Progenitor cell of endocrine pancreas (in vitro differentiated cells): ENCODE measurements around the gene SYNE3. TPM values are rescaled to one million over a fixed set of nuclear protein-coding genes. Genes with fewer than 3 reads are reported as not detected.

Experiments used
- DNase-seq: peaks from one replicate; pipeline ENCODE4 v3.0.0; 2021; ENCODE audit warnings: low spot score; ENCODE audit not compliant: unreplicated experiment
- H3K27ac Mint-ChIP-seq: 2 replicates; pipeline ENCODE4 v1.8.0; 2021; ENCODE audit warnings: mild to moderate bottlenecking, moderate library complexity, mixed read lengths
- H3K27me3 Mint-ChIP-seq: 2 replicates; pipeline ENCODE4 v1.8.0; 2021; ENCODE audit warnings: mixed read lengths
- H3K36me3 Mint-ChIP-seq: 2 replicates; pipeline ENCODE4 v1.8.0; 2022; ENCODE audit warnings: mixed read lengths; ENCODE audit not compliant: insufficient read depth
- H3K4me1 Mint-ChIP-seq: 2 replicates; pipeline ENCODE4 v1.8.0; 2021; ENCODE audit warnings: low read depth, mixed read lengths
- H3K4me3 Mint-ChIP-seq: 2 replicates; pipeline ENCODE4 v1.8.0; 2021; ENCODE audit warnings: low read depth, mild to moderate bottlenecking, moderate library complexity, mixed read lengths
- H3K9me3 Mint-ChIP-seq: 2 replicates; pipeline ENCODE4 v1.8.0; 2021; ENCODE audit warnings: low read depth, mixed read lengths
- total RNA-seq: library from RNA; stranded (reverse); gene quantifications from 2 replicates; pipeline ENCODE4 v1.2.1, GENCODE V29; 2021
- TF ChIP-seq, protein P1 (sequence below): fragments of 200-600 bp; sonication (generic); IDR thresholded peaks from one replicate; pipeline ENCODE4 v1.5.0; 2021; ENCODE audit warnings: antibody characterized with exemption, mild to moderate bottlenecking; ENCODE audit not compliant: unreplicated experiment

SYNE3 gene
- total RNA-seq, 1 donor from 2014 or later = 0.31 TPM

DNA sequence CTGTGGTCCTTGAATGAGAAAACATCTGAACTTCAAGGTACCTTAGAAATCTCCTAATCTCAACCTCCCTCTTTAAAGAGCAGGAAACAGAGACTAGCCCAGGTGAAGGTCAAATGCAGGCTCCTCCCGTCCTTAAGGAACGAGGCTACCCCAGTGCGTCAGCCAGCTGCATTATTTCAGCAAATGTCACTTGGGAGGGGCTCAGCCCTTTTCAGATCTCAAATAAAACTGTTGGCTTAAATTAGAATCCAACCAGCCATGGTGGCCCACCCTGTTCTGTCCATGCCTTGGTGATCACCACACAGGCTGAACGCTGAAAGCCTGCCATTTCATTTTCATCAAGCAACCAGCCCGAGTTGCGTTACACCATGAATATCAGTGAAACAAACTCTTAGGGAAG lies 7.0 kb downstream of the SYNE3 start:
- TF ChIP-seq, protein P1, sequence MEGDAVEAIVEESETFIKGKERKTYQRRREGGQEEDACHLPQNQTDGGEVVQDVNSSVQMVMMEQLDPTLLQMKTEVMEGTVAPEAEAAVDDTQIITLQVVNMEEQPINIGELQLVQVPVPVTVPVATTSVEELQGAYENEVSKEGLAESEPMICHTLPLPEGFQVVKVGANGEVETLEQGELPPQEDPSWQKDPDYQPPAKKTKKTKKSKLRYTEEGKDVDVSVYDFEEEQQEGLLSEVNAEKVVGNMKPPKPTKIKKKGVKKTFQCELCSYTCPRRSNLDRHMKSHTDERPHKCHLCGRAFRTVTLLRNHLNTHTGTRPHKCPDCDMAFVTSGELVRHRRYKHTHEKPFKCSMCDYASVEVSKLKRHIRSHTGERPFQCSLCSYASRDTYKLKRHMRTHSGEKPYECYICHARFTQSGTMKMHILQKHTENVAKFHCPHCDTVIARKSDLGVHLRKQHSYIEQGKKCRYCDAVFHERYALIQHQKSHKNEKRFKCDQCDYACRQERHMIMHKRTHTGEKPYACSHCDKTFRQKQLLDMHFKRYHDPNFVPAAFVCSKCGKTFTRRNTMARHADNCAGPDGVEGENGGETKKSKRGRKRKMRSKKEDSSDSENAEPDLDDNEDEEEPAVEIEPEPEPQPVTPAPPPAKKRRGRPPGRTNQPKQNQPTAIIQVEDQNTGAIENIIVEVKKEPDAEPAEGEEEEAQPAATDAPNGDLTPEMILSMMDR = no peak
- no peaks in the 10 kb centered on the region for H3K9me3 Mint-ChIP-seq
- peaks cover 31% of the 10 kb centered on the region for H3K27me3 Mint-ChIP-seq
- H3K4me1 Mint-ChIP-seq = no peaks in the 10 kb centered on the region
- no peak overlapping the region for H3K4me3 Mint-ChIP-seq
- no peak overlapping the region for H3K27ac Mint-ChIP-seq
- DNase-seq = no peak
- no peaks in the 10 kb centered on the region for H3K36me3 Mint-ChIP-seq

DNA sequence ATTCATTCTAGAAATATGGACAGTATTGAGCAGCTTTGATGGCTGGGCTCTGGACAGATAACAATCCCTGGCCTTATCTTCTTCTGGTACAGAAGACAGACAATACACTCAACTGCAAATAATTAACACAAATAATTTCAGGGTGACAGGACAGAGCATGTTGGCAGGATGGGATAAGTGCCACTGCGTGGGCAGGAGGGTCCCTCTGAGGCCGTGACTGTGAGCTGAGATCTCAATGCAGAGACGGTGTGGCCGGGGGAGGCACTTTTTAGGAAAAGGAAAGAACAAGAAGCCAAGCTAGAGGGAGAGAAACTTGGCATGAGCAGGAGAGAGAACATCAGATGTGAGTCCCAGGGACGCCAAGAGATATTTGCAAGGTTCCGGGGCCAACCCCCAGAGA lies 8.1 kb downstream of the SYNE3 start:
- H3K4me1 Mint-ChIP-seq = no peaks in the 10 kb centered on the region
- no peak overlapping the region for H3K27ac Mint-ChIP-seq
- no peak overlapping the region for H3K4me3 Mint-ChIP-seq
- H3K9me3 Mint-ChIP-seq = no peaks in the 10 kb centered on the region
- H3K36me3 Mint-ChIP-seq = no peaks in the 10 kb centered on the region
- TF ChIP-seq, protein P1 = no peak
- peaks cover 30% of the 10 kb centered on the region for H3K27me3 Mint-ChIP-seq
- DNase-seq = no peak

DNA sequence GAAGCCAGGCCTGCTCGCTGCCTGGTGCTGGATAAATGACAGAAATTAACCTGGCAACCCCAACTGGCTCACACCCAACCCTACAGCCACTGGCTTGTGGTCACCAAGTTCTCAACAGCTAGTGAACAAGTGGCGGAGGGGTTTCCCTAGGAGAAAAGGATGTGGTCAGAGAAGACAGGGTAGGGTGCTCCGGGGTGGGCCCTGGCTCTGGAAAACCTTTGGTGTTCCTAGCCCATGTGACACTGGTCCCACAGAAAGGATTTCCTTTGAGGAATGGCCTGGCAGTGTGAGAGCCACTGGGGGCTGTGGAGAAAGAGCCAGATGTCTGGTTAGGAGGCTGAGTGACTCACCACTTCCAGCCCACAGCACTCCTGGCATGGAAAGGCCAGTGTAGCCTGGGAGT lies 8.7 kb downstream of the SYNE3 start:
- no peaks in the 10 kb centered on the region for H3K4me1 Mint-ChIP-seq
- H3K27ac Mint-ChIP-seq = no peak overlapping the region
- no peaks in the 10 kb centered on the region for H3K36me3 Mint-ChIP-seq
- no peak overlapping the region for H3K4me3 Mint-ChIP-seq
- no peak for DNase-seq
- H3K27me3 Mint-ChIP-seq = peaks cover 25% of the 10 kb centered on the region
- TF ChIP-seq, protein P1 = no peak
- no peaks in the 10 kb centered on the region for H3K9me3 Mint-ChIP-seq

DNA sequence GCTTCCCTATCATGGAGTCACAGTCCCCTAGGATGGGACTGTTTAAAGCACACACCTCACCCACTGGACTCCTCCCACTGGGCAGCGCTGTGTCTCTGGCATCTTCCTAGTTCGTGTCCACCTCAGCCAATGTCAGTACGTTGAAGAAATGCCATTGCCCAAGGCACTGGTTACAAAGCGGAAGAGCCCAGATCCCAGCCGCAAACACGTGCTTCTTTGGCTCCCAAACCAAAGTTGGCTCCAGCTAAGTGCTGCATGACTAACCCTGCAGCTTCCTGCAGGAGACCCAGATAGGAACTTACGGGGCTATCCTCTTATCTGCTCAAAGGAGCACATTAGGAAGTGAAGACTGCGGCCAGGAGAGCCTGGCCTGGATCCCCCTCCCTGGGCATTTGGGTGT lies 9.3 kb downstream of the SYNE3 start:
- TF ChIP-seq, protein P1 = no peak
- Mint-ChIP-seq H3K9me3 (no peaks in the 10 kb centered on the region), H3K4me1 (no peaks in the 10 kb centered on the region), H3K4me3 (no peak overlapping the region), H3K27ac (no peak overlapping the region), H3K27me3 (peaks cover 29% of the 10 kb centered on the region), H3K36me3 (no peaks in the 10 kb centered on the region)
- no peak for DNase-seq

DNA sequence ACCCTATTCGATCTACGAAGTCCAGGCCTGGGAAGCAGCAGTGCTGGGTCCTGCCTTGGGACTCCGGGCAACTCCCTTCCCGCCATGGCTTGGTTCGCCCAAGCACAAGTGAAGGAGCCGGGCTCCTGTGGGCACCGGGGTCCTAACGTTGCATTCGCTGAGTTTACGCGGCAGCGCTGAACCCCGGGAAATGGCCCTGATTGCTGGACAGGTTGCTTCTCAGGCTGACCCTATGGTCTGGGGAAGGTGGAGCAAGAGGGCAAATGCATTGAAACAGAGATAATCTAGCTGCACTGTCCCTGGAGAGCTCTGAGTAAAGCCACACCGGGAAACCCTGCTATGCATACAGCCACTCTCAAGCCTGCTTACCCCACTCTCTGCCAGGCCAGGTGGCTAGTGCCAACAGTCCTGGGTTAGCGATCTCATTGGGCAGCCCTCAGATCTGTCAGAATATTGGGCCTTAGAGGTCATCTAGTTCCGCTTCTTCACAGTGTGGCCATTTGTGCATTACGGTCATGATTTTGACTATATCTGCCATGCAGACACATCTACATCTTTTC lies 11.3 kb downstream of the SYNE3 start:
- Mint-ChIP-seq H3K36me3 (no peaks in the 10 kb centered on the region), H3K27me3 (peaks cover 31% of the 10 kb centered on the region), H3K4me3 (no peak overlapping the region), H3K9me3 (no peaks in the 10 kb centered on the region), H3K27ac (no peak overlapping the region), H3K4me1 (peaks cover 2% of the 10 kb centered on the region)
- no peak for DNase-seq
- TF ChIP-seq, protein P1 = no peak
